Retinal pigment epithelial cell (primary cell): ENCODE measurements around the gene TROAP.
"Not testable (repeated sequence)": the region's sequence is repeated elsewhere in the genome, so short reads cannot be mapped to it uniquely, and the experiment has no call there.

Source experiments
- DNase-seq: peaks from one replicate; pipeline ENCODE4 v3.0.0-alpha.2; 2010; ENCODE audit warnings: low read depth
- H3K4me3 ChIP-seq: 2 replicates; pipeline ENCODE4 v1.5.1; 2011; ENCODE audit warnings: mild to moderate bottlenecking, low read length, control low read depth, moderate library complexity
- TF ChIP-seq, protein P1 (sequence below): conservative IDR thresholded peaks from 2 replicates; pipeline ENCODE4 v1.5.1; 2011; ENCODE audit warnings: low read depth, low read length, control low read depth, inconsistent platforms

The TROAP gene

DNA sequence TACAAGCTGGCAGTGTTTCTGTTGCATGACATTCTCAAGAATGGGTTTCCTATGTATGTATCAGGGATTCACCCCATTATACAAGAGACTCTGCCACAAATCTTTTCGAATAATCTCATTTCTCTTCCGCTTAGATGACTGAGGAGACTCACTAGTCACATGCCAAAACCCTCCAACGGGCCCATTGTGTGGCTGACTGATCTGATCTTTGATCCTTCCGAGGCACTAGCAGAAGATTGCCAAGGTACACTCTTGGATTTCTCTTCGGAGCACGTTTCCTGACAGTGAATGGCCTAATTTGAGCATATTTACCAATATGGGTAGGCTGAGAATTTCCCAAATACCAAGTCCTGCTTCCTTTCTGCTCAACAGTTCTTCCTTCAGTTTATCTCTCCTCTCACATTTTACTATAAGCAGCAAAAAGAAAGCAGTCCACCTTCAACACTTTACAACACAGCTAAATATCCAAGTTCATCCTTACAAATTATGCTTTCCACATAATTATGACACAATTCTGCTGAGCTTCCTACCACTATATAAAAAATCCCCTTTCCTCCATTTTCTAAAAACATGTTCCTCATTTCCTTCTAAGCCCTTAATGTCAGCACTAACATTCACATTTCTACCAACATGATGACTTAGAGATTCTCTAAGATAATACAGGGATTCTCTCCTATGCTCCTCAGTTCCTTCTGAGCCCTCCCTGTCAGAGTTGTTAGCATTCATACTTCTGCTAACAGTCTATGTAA, 17.1 kb upstream of the TROAP start:
- TF ChIP-seq, protein P1, sequence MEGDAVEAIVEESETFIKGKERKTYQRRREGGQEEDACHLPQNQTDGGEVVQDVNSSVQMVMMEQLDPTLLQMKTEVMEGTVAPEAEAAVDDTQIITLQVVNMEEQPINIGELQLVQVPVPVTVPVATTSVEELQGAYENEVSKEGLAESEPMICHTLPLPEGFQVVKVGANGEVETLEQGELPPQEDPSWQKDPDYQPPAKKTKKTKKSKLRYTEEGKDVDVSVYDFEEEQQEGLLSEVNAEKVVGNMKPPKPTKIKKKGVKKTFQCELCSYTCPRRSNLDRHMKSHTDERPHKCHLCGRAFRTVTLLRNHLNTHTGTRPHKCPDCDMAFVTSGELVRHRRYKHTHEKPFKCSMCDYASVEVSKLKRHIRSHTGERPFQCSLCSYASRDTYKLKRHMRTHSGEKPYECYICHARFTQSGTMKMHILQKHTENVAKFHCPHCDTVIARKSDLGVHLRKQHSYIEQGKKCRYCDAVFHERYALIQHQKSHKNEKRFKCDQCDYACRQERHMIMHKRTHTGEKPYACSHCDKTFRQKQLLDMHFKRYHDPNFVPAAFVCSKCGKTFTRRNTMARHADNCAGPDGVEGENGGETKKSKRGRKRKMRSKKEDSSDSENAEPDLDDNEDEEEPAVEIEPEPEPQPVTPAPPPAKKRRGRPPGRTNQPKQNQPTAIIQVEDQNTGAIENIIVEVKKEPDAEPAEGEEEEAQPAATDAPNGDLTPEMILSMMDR, result no peak
- no peak for DNase-seq

GRCh38 chr12:49309386-49309785, 13.7 kb upstream of the TROAP start:
- TF ChIP-seq, protein P1, result no peak
- no peak overlapping the region for H3K4me3 ChIP-seq
- DNase-seq, result no peak

More for the DNA sequence above, 17.1 kb upstream of the TROAP start:
- no peak overlapping the region for H3K4me3 ChIP-seq

GRCh38 chr12:49310451-49311000, 12.5 kb upstream of the TROAP start:
- not testable (repeated sequence) for H3K4me3 ChIP-seq, DNase-seq

DNA sequence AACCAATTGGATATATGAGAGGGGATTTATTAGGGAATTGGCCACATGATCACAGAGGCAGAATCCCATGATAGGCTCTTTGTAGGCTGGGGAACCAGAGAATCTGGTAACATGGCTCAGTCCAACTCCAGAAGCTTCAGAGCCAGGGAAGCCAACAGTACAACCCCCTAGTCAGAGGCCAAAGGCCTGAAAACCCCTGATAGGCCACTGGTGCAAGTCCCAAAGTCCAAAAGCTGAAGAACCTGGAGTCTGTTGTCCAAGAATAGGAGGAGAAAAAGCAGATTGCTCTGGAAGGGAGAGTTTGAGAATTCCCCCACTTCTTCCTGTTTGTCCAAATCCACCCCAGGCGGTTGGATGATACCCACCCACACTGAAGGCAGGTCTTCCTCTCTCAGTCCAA, 8.2 kb upstream of the TROAP start:
- TF ChIP-seq, protein P1, result no peak
- no peak for DNase-seq
- H3K4me3 ChIP-seq, result no peak overlapping the region

DNA sequence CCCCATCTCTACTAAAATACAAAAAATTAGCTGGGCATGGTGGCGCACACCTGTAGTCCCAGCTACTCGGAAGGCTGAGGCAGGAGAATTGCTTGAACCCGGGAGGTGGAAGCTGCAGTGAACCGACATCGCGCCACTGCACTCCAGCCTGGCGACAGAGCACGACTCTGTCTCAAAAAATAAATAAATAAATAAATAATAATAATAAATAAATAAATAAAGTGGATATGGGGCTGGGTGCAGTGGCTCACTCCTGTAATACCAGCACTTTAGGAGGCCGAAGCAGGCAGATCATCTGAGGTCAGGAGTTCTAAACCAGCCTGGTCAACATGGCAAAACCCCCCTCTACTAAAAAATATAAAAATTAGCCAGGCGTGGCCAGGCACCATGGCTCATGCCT, 5.9 kb upstream of the TROAP start:
- H3K4me3 ChIP-seq, DNase-seq: not testable (repeated sequence)

DNA sequence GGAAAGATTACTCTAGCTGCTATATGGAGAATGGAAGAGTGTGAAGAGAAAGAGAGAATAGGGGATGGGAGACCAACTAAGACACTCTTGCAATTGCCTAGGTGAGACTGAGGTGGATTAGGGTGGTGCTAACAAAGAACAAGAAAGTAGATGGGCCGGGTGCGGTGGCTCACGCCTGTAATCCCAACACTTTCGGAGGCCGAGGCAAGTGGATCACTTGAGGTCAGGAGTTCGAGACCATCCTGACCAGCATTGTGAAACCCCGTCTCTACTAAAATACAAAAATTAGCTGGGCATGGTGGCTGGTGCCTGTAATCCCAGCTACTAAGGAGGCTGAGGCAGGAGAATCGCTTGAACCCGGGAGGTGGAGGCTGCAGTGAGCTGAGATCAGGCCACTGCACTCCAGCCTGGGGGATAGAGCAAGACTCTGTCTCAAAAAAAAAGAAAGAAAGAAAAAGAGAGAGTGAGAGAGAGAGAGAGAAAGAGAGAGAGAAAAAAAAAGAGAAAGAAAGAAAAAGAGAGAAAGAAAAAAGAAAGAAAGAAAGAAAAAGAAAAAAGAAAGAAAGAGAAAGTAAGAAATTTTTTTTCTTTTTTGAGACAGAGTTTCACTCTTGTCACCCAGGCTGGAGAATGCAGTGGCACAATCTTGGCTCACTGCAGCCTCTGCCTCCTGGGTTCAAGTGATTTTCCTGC, 2.5 kb upstream of the TROAP start:
- not testable (repeated sequence) for DNase-seq

GRCh38 chr12:49322367-49322707, 718 bp upstream of the TROAP start:
- peak overlapping the region; percentile 88 for H3K4me3 ChIP-seq
- TF ChIP-seq, protein P1, result no peak
- DNase-seq, result no peak

More for the DNA sequence above, 2.5 kb upstream of the TROAP start:
- not testable (repeated sequence) for H3K4me3 ChIP-seq

GRCh38 chr12:49323524-49324097, 556 bp downstream of the TROAP start:
- peak overlapping the region; percentile 88 for H3K4me3 ChIP-seq
- TF ChIP-seq, protein P1, result no peak
- DNase-seq, result no peak
